ENCODE data around the gene GRB14. TPM values are rescaled to one million over a fixed set of nuclear protein-coding genes. Genes with fewer than 3 reads are reported as not detected.
"Not testable (repeated sequence)": the region's sequence is repeated elsewhere in the genome, so short reads cannot be mapped to it uniquely, and the experiment has no call there.

GRB14 gene
- total RNA-seq, 4 donors from 2014 or later: 5.4 to 19.3 (median 9.8) TPM

DNA sequence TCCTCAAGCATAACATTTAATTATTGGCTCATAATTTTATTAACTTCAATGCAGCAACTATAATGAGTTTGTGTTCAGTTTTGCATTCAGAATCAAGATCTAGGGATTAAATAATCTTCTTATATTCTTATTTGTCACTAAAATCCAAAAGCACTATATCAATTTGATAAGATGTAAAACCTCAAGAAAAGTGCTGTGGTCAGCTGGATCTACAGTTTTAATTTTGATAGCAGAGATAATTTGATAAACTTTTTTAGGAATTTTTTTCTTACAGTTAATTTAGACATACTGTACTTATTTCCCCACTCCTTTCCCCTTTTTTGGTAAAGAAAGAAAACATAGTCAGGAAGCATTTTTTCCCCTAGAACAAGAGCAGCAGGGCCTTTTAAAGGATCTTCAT is 146.4 kb downstream of the GRB14 start:
- no peak overlapping the region for H3K27ac ChIP-seq
- intact Hi-C loops (cut with DNase I): no loop called here

DNA sequence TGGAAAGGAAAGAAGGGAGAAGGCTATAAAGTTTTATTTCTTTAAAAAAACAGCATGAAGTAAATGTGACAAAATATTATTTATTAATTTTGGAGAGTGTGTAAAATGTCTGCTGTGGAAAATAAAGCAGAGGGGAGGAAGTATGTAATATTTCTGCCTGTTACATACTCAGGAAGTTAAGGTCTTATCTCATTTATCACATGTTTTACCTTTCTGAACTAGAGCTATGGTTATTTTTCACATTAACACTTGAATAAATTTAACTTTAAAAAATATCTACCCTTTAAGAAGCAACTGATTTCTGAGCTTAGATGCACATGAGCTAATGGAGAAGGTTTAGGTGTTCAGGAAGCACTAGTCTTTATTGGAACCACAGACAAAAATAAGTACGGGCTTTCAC is 148.3 kb downstream of the GRB14 start:
- TF ChIP-seq POLR2A (IDR thresholded peaks at IDR 0.05): no peak
- TF ChIP-seq, protein P1, sequence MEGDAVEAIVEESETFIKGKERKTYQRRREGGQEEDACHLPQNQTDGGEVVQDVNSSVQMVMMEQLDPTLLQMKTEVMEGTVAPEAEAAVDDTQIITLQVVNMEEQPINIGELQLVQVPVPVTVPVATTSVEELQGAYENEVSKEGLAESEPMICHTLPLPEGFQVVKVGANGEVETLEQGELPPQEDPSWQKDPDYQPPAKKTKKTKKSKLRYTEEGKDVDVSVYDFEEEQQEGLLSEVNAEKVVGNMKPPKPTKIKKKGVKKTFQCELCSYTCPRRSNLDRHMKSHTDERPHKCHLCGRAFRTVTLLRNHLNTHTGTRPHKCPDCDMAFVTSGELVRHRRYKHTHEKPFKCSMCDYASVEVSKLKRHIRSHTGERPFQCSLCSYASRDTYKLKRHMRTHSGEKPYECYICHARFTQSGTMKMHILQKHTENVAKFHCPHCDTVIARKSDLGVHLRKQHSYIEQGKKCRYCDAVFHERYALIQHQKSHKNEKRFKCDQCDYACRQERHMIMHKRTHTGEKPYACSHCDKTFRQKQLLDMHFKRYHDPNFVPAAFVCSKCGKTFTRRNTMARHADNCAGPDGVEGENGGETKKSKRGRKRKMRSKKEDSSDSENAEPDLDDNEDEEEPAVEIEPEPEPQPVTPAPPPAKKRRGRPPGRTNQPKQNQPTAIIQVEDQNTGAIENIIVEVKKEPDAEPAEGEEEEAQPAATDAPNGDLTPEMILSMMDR (IDR thresholded peaks at IDR 0.05): no peak
- intact Hi-C loops (cut with DNase I): no loop called here
- Histone ChIP-seq H3K27me3 (no peaks in the 10 kb centered on the region), H3K27ac (no peak overlapping the region), H3K4me1 (no peaks in the 10 kb centered on the region), H3K9me3 (no peaks in the 10 kb centered on the region), H3K4me3 (replicated peaks in 1 of 3) (no peak overlapping the region), H3K36me3 (no peaks in the 10 kb centered on the region)
- no peak for DNase-seq
- 65 to 83% methylated on average over 1 of the region's 1 CpG for WGBS, 2 donors

More for the DNA sequence above, 146.4 kb downstream of the GRB14 start:
- no peak for DNase-seq
- Histone ChIP-seq H3K9me3 (no peaks in the 10 kb centered on the region), H3K27me3 (no peaks in the 10 kb centered on the region), H3K4me3 (replicated peaks in 1 of 3) (no peak overlapping the region), H3K4me1 (no peaks in the 10 kb centered on the region), H3K36me3 (no peaks in the 10 kb centered on the region)
- TF ChIP-seq, protein P1 (IDR thresholded peaks at IDR 0.05): no peak
- TF ChIP-seq POLR2A (IDR thresholded peaks at IDR 0.05): no peak

DNA sequence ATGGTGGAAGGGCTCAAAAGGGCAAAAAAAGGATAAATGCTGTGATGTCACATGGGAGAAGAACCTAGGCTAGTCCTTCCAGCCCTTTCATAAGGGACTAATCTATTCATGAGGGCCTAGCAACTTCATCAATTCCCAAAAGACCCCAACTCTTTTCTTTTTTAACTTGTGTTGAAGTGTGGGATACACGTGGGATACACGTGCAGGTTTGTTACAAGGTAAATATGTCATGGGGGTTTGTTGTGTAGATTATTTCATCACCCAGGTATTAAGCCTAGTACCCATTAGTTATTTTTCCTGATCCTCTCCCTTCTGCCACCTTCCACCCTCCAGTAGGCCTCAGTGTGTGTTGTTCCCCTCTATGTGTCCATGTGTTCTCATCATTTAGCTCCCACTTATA is 156.2 kb downstream of the GRB14 start:
- H3K27ac ChIP-seq; intact Hi-C loops (cut with DNase I); DNase-seq; H3K4me1 ChIP-seq; H3K27me3 ChIP-seq; H3K9me3 ChIP-seq; H3K4me3 ChIP-seq (replicated peaks in 1 of 3); H3K36me3 ChIP-seq: not testable (repeated sequence)
- WGBS, 2 donors: 92 to 94% methylated on average over 2 of the region's 2 CpGs

DNA sequence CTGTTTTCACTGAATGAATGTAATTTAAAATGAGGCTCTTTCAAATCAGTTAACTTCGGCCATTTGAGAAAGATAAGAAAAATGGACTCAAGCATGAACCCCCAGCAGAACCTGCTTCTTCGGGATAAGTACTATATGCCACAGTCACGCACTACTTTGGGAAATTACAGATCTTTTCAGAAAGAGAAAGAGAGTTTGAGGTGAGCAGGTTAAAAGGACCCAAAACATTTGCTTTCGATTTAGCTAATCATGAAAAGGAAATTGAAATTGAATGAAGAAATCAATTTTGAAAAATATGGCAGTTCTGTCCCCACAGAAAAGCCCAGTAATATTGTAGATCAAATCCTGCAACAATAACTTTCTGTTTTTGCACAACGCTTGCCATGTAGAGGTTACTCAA is 156.9 kb downstream of the GRB14 start:
- H3K36me3 ChIP-seq: no peaks in the 10 kb centered on the region
- no peaks in the 10 kb centered on the region for H3K9me3 ChIP-seq
- H3K4me1 ChIP-seq: no peaks in the 10 kb centered on the region
- WGBS, 2 donors: 89 to 93% methylated on average over 5 of the region's 5 CpGs
- intact Hi-C loops (cut with DNase I): no loop called here
- H3K27me3 ChIP-seq: no peaks in the 10 kb centered on the region
- TF ChIP-seq, protein P1 (IDR thresholded peaks at IDR 0.05): no peak
- no peak for TF ChIP-seq POLR2A (IDR thresholded peaks at IDR 0.05)
- DNase-seq: no peak
- H3K4me3 ChIP-seq (replicated peaks in 1 of 3): no peak overlapping the region
- H3K27ac ChIP-seq: no peak overlapping the region

DNA sequence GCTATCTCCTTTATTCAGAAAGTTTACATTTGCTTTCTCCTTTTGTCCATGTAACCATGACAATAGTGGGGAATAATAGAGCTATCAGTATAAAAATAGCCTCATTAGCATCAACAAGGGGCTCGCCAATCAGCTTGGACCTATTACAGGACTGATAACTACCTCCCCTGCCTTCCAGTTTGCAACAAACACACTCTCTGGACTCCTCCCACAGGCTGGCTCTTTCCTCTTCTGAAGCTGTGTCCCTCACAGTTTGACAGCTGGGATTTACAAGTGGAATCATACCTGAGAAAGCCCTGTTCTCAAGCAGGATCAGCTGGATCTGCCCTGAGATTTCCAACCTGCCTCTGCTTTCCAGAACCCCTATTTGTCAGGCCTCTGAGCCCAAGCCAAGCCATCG is 162.5 kb downstream of the GRB14 start:
- no peaks in the 10 kb centered on the region for H3K4me1 ChIP-seq
- no peak for DNase-seq
- TF ChIP-seq, protein P1 (IDR thresholded peaks at IDR 0.05): no peak
- no peak for TF ChIP-seq POLR2A (IDR thresholded peaks at IDR 0.05)
- H3K36me3 ChIP-seq: no peaks in the 10 kb centered on the region
- no peaks in the 10 kb centered on the region for H3K9me3 ChIP-seq
- H3K27me3 ChIP-seq: no peaks in the 10 kb centered on the region
- intact Hi-C loops (cut with DNase I): no loop called here
- H3K4me3 ChIP-seq (replicated peaks in 1 of 3): no peak overlapping the region
- WGBS, 2 donors: 81 to 83% methylated on average over 2 of the region's 2 CpGs
- no peak overlapping the region for H3K27ac ChIP-seq

DNA sequence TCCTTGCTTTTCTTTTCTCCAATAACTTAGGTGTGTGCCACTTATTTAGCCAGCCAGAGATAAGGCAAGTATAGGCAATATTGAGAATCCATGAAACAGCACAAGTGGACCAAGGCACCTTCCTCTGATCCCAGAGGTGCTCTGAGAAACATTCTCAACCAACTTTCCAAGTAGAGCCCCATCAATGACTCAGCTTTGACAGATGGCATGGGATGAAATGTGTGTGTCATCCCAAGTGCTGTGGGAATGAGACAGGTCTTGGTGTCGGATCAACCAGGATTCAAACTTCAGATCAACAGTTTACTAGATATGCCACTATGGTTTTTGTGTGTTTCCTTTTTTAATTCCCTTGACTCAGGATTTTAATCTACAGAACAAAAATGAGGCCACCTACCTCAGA is 164.0 kb downstream of the GRB14 start:
- Histone ChIP-seq H3K27me3 (no peaks in the 10 kb centered on the region), H3K4me1 (no peaks in the 10 kb centered on the region), H3K27ac (no peak overlapping the region), H3K4me3 (replicated peaks in 1 of 3) (no peak overlapping the region), H3K9me3 (no peaks in the 10 kb centered on the region), H3K36me3 (no peaks in the 10 kb centered on the region)
- 88 to 100% methylated on average over 1 of the region's 1 CpG for WGBS, 2 donors
- TF ChIP-seq POLR2A (IDR thresholded peaks at IDR 0.05): no peak
- TF ChIP-seq, protein P1 (IDR thresholded peaks at IDR 0.05): no peak
- DNase-seq: no peak
- intact Hi-C loops (cut with DNase I): no loop called here

All from thyroid gland (tissue), 4 donors.